H9 (cell line): ENCODE measurements around the gene HMCN1. TPM values are rescaled to one million over a fixed set of nuclear protein-coding genes. Genes with fewer than 3 reads are reported as not detected.

Experiments
- DNase-seq: peaks from one replicate; pipeline ENCODE4 v3.0.0-alpha.2; 2017
- H2AFZ ChIP-seq: one replicate; pipeline ENCODE4 v1.6.1; 2013; ENCODE audit warnings: mild to moderate bottlenecking, low read length, control low read depth, moderate library complexity
- H2AK5ac ChIP-seq: 2 replicates; pipeline ENCODE4 v1.6.1; 2013; ENCODE audit warnings: low read length, control low read depth, mixed read lengths; ENCODE audit not compliant: insufficient read length
- H2BK120ac ChIP-seq: one replicate; pipeline ENCODE4 v1.6.1; 2013; ENCODE audit warnings: low read depth, mild to moderate bottlenecking, low read length, control low read depth, inconsistent platforms; ENCODE audit not compliant: poor library complexity, severe bottlenecking
- H2BK12ac ChIP-seq: 2 replicates; pipeline ENCODE4 v1.6.1; 2013; ENCODE audit warnings: low read length, control low read depth, mixed read lengths, low read depth; ENCODE audit not compliant: insufficient read length
- H2BK15ac ChIP-seq: 2 replicates; pipeline ENCODE4 v1.6.1; 2013; ENCODE audit warnings: low read depth, low read length, control low read depth
- H2BK20ac ChIP-seq: one replicate; pipeline ENCODE4 v1.6.1; 2013; ENCODE audit warnings: low read depth, mild to moderate bottlenecking, low read length, control low read depth, inconsistent platforms; ENCODE audit not compliant: poor library complexity, severe bottlenecking
- H2BK5ac ChIP-seq: 2 replicates; pipeline ENCODE4 v1.6.1; 2013; ENCODE audit warnings: low read length, control low read depth, mixed read lengths; ENCODE audit not compliant: insufficient read length
- H3K14ac ChIP-seq: 2 replicates; pipeline ENCODE4 v1.6.1; 2013; ENCODE audit warnings: low read length, control low read depth; ENCODE audit not compliant: insufficient read depth
- H3K18ac ChIP-seq: 2 replicates; pipeline ENCODE4 v1.6.1; 2013; ENCODE audit warnings: low read depth, mild to moderate bottlenecking, mixed read lengths, low read length, control low read depth; ENCODE audit not compliant: insufficient read length
- H3K23ac ChIP-seq: 2 replicates; pipeline ENCODE4 v1.6.1; 2013; ENCODE audit warnings: low read length, control low read depth, mixed read lengths, low read depth; ENCODE audit not compliant: insufficient read length
- H3K23me2 ChIP-seq: 2 replicates; pipeline ENCODE4 v1.6.1; 2013; ENCODE audit warnings: low read depth, mild to moderate bottlenecking, mixed read lengths, low read length, control low read depth; ENCODE audit not compliant: insufficient read length, poor library complexity, severe bottlenecking
- H3K27ac ChIP-seq: 2 replicates; pipeline ENCODE4 v1.5.1; 2013; ENCODE audit warnings: low read length, control low read depth, mixed read lengths, low read depth; ENCODE audit not compliant: insufficient read length
- H3K27me3 ChIP-seq: 2 replicates; pipeline ENCODE4 v1.6.1; 2013; ENCODE audit warnings: low read length, control low read depth, inconsistent platforms; ENCODE audit not compliant: insufficient read depth
- H3K4ac ChIP-seq: 2 replicates; pipeline ENCODE4 v1.6.1; 2013; ENCODE audit warnings: low read depth, mild to moderate bottlenecking, control low read depth, inconsistent platforms, low read length, moderate library complexity
- H3K4me1 ChIP-seq: 2 replicates; pipeline ENCODE4 v1.6.1; 2013; ENCODE audit warnings: low read length, control low read depth, inconsistent platforms; ENCODE audit not compliant: insufficient read depth
- H3K4me2 ChIP-seq: 2 replicates; pipeline ENCODE4 v1.6.1; 2013; ENCODE audit warnings: low read length, control low read depth, mixed read lengths; ENCODE audit not compliant: insufficient read length, insufficient read depth
- H3K56ac ChIP-seq: 2 replicates; pipeline ENCODE4 v1.6.1; 2013; ENCODE audit warnings: low read depth, mild to moderate bottlenecking, mixed read lengths, low read length, control low read depth; ENCODE audit not compliant: insufficient read length
- H3K79me1 ChIP-seq: 2 replicates; pipeline ENCODE4 v1.6.1; 2013; ENCODE audit warnings: low read depth, mild to moderate bottlenecking, moderate library complexity, low read length, control low read depth, inconsistent platforms; ENCODE audit not compliant: insufficient read depth, poor library complexity, severe bottlenecking
- H3K79me2 ChIP-seq: 2 replicates; pipeline ENCODE4 v1.6.1; 2013; ENCODE audit warnings: low read length, control low read depth, inconsistent platforms; ENCODE audit not compliant: insufficient read depth
- H3K9ac ChIP-seq: 2 replicates; pipeline ENCODE4 v1.6.1; 2013; ENCODE audit warnings: low read length, control low read depth, mixed read lengths; ENCODE audit not compliant: insufficient read length; ENCODE audit errors: extremely low read depth
- H3K9me3 ChIP-seq: one replicate; pipeline ENCODE4 v1.6.1; 2013; ENCODE audit warnings: low read depth, low read length, inconsistent platforms; ENCODE audit not compliant: control insufficient read depth
- H3T11ph ChIP-seq: one replicate; pipeline ENCODE4 v1.6.1; 2013; ENCODE audit warnings: mild to moderate bottlenecking, low read length, control low read depth, inconsistent platforms
- H4K20me1 ChIP-seq: one replicate; pipeline ENCODE4 v1.6.1; 2013; ENCODE audit not compliant: control insufficient read depth, insufficient read length, insufficient read depth
- H4K5ac ChIP-seq: 2 replicates; pipeline ENCODE4 v1.6.1; 2013; ENCODE audit warnings: low read depth, mild to moderate bottlenecking, mixed read lengths, low read length, control low read depth; ENCODE audit not compliant: insufficient read length
- H4K8ac ChIP-seq: replicated peaks from 2 replicates; pipeline ENCODE4 v1.6.1; 2013; ENCODE audit warnings: low read length, control low read depth, mixed read lengths, low read depth; ENCODE audit not compliant: insufficient read length
- H4K91ac ChIP-seq: 2 replicates; pipeline ENCODE4 v1.6.1; 2013; ENCODE audit warnings: low read depth, mild to moderate bottlenecking, moderate library complexity, mixed read lengths, low read length, control low read depth; ENCODE audit not compliant: insufficient read length
- H3K27ac Mint-ChIP-seq, 3 experiments: 2 replicates in 2 of 3; 3 replicates in 1 of 3; pipeline ENCODE4 v1.8.0; 2020 to 2021; ENCODE audit warnings: mixed read lengths in 3 of 3, mild to moderate bottlenecking in 1 of 3, moderate library complexity in 1 of 3
- H3K27me3 Mint-ChIP-seq: 2 replicates; pipeline ENCODE4 v1.8.0; 2021; ENCODE audit warnings: low read depth, mild to moderate bottlenecking, moderate library complexity, mixed read lengths
- H3K36me3 Mint-ChIP-seq, 3 experiments: 2 replicates in 2 of 3; 3 replicates in 1 of 3; pipeline ENCODE4 v1.8.0; 2020 to 2021; ENCODE audit warnings: low read depth in 3 of 3, mixed read lengths in 3 of 3; ENCODE audit not compliant: insufficient read depth in 1 of 3
- H3K4me1 Mint-ChIP-seq, 2 experiments: 2 replicates each; pipeline ENCODE4 v1.8.0; 2020; ENCODE audit warnings: mixed read lengths in 2 of 2
- H3K4me3 Mint-ChIP-seq, 2 experiments: 2 replicates in 1 of 2; 3 replicates in 1 of 2; pipeline ENCODE4 v1.8.0; 2020 to 2021; ENCODE audit warnings: mild to moderate bottlenecking in 2 of 2, mixed read lengths in 2 of 2, moderate library complexity in 1 of 2
- H3K9me3 Mint-ChIP-seq, 2 experiments: 2 replicates in 1 of 2; 3 replicates in 1 of 2; pipeline ENCODE4 v1.8.0; 2020; ENCODE audit warnings: mild to moderate bottlenecking in 2 of 2, mixed read lengths in 2 of 2, moderate library complexity in 1 of 2
- WGBS: extraction: QIAGEN DNeasy Blood & Tissue Kit; methylation state at CpG from one replicate; pipeline ENCODE4 v1.1.7; 2013; ENCODE audit warnings: missing lambda C conversion rate, low lambda C conversion rate, mixed read lengths; ENCODE audit not compliant: insufficient read length; ENCODE audit errors: extremely low coverage; 5-methylcytosine and 5-hydroxymethylcytosine counted together
- total RNA-seq: library from RNA; stranded (reverse); gene quantifications from 2 replicates; pipeline ENCODE4 v1.2.1, GENCODE V29; 2021
- TF ChIP-seq, protein P1 (sequence below): fragments of 200-600 bp; sonication (generic); conservative IDR thresholded peaks from 3 replicates; pipeline ENCODE4 v1.8.0; 2021; ENCODE audit warnings: antibody characterized with exemption, mild to moderate bottlenecking

Gene HMCN1
- total RNA-seq, 1 experiment from 2014 or later, result 3.3 TPM

DNA sequence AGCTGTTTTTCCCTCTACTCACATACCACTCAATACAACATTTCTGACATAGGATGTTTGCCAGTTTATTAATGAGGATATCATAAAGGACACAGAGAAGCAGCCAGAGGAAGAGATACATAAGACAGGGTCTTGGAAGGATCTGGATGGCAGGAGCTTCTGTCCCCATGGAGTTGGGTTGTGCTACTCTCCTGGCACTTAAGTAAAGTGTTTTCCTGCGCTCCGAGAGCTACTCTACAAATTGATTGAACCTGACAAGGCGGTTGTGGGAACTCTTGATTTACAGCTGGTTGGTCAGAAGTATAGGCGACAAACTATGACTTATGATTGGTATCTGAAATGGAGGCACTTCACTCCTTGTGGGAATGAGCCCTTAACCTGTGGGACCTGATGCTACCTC lies 208.8 kb downstream of the HMCN1 start:
- Histone ChIP-seq H2BK15ac (no peak overlapping the region), H3K18ac (no peak overlapping the region), H3K4me2 (no peak overlapping the region), H3T11ph (no peak overlapping the region), H4K20me1 (no peaks in the 10 kb centered on the region), H3K23ac (no peak overlapping the region), H4K5ac (no peak overlapping the region), H3K27ac (no peak overlapping the region), H2BK120ac (no peak overlapping the region), H3K9ac (no peak overlapping the region), H2AK5ac (no peak overlapping the region), H3K14ac (no peak overlapping the region), H2BK5ac (no peak overlapping the region), H2AFZ (no peak overlapping the region), H3K56ac (no peak overlapping the region), H3K9me3 (no peaks in the 10 kb centered on the region), H4K91ac (no peak overlapping the region), H3K79me2 (no peaks in the 10 kb centered on the region), H3K4me1 (peaks cover 11% of the 10 kb centered on the region; the same call in 1 of the 2 replicates), H3K27me3 (no peaks in the 10 kb centered on the region), H3K23me2 (no peaks in the 10 kb centered on the region), H4K8ac (no peak overlapping the region), H2BK20ac (no peak overlapping the region), H3K4ac (no peak overlapping the region), H2BK12ac (no peak overlapping the region), H3K79me1 (no peaks in the 10 kb centered on the region)
- Mint-ChIP-seq H3K27ac (no peak overlapping the region), H3K9me3 (peaks cover 4 to 7% of the 10 kb centered on the region in 2 experiments; a peak in 4 of 5 replicates), H3K27me3 (no peaks in the 10 kb centered on the region), H3K4me3 (no peak overlapping the region), H3K36me3 (peaks cover 6 to 7% (median 6%) of the 10 kb centered on the region in 3 experiments; a peak in 4 of 7 replicates), H3K4me1 (peaks cover 13 to 35% of the 10 kb centered on the region in 2 experiments)
- no peak for DNase-seq
- WGBS, result no CpG with 5 or more reads among the region's 4 CpGs
- TF ChIP-seq, protein P1, sequence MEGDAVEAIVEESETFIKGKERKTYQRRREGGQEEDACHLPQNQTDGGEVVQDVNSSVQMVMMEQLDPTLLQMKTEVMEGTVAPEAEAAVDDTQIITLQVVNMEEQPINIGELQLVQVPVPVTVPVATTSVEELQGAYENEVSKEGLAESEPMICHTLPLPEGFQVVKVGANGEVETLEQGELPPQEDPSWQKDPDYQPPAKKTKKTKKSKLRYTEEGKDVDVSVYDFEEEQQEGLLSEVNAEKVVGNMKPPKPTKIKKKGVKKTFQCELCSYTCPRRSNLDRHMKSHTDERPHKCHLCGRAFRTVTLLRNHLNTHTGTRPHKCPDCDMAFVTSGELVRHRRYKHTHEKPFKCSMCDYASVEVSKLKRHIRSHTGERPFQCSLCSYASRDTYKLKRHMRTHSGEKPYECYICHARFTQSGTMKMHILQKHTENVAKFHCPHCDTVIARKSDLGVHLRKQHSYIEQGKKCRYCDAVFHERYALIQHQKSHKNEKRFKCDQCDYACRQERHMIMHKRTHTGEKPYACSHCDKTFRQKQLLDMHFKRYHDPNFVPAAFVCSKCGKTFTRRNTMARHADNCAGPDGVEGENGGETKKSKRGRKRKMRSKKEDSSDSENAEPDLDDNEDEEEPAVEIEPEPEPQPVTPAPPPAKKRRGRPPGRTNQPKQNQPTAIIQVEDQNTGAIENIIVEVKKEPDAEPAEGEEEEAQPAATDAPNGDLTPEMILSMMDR, result no peak
